SJCRH30 (cell line): Measurements from ENCODE around the gene AGBL3. TPM values are rescaled to one million over a fixed set of nuclear protein-coding genes. Genes with fewer than 3 reads are reported as not detected.
A peak's percentile ranks its signal among the peaks of the same experiment; 100 is the strongest.
"Not testable (repeated sequence)": the region's sequence is repeated elsewhere in the genome, so short reads cannot be mapped to it uniquely, and the experiment has no call there.

Source experiments
- DNase-seq, 2 experiments: peaks; one replicate each; pipeline ENCODE4 v3.0.0-alpha.2; 2015 to 2020
- H3K27ac ChIP-seq: fragments of 250-450 bp; sonication (Bioruptor Pico); 2 replicates; pipeline ENCODE4 v1.5.1; 2020; ENCODE audit warnings: mild to moderate bottlenecking, moderate library complexity
- H3K27me3 ChIP-seq: fragments of 250-450 bp; sonication (Bioruptor Pico); 2 replicates; pipeline ENCODE4 v1.5.1; 2020; ENCODE audit warnings: mild to moderate bottlenecking, moderate library complexity
- H3K36me3 ChIP-seq: fragments of 250-450 bp; sonication (Bioruptor Pico); 2 replicates; pipeline ENCODE4 v1.5.1; 2020; ENCODE audit warnings: mild to moderate bottlenecking, moderate library complexity
- H3K4me1 ChIP-seq: fragments of 250-450 bp; sonication (Bioruptor Pico); 2 replicates; pipeline ENCODE4 v1.5.1; 2020; ENCODE audit warnings: mild to moderate bottlenecking, moderate library complexity
- H3K4me3 ChIP-seq: fragments of 250-450 bp; sonication (Bioruptor Pico); 2 replicates; pipeline ENCODE4 v1.5.1; 2020; ENCODE audit warnings: mild to moderate bottlenecking, moderate library complexity
- H3K9me3 ChIP-seq: fragments of 250-450 bp; sonication (Bioruptor Pico); replicated peaks from 2 replicates; pipeline ENCODE4 v1.5.1; 2020; ENCODE audit warnings: mild to moderate bottlenecking, moderate library complexity
- total RNA-seq: library from RNA; depleted of rRNA; stranded (reverse); fragments of >200 nt; shearing (Covaris generic); gene quantifications from 2 replicates; pipeline ENCODE4 v1.2.3, GENCODE V29; 2014

The AGBL3 gene
- total RNA-seq, 1 experiment from 2014 or later: 2.5 TPM

DNA sequence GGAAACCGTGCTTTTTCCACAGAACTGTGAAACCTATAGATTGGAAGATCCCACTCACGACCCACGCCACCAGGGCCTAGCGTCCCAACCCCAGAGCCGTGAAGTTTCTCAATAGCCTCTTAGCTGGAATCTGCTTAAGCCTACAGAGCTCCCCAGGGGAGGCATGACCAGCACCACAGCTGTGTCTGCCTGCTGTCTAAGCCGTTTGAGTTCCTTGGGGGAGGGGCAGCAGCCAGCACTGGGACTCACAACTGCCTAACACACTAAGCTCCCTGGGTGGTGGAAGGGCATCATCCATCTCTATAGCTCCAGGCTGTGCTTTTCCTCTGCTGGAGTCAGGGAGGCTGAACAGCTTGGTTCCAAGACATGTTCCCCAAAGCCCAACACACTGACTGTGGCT, 135.6 kb downstream of the AGBL3 start:
- Histone ChIP-seq H3K4me3 (no peak overlapping the region), H3K4me1 (no peaks in the 10 kb centered on the region), H3K36me3 (no peaks in the 10 kb centered on the region), H3K27me3 (no peaks in the 10 kb centered on the region), H3K9me3 (no peaks in the 10 kb centered on the region), H3K27ac (no peak overlapping the region)
- peak; percentile 66 to 71 for DNase-seq

DNA sequence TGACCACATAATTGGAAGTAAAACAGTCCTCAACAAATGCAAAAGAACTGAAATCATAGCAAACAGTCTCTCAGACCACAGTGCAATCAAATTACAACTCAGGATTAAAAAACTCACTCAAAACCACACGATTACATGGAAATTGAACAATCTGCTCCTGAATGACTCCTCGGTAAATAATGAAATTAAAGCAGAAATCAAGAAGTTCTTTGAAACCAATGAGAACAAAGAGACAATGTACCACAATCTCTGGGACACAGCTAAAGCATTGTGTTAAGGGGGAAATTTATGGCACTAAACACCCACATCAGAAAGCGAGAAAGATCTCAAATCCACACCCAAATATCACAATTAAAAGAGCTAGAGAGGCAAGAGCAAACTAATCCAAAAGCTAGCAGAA, 138.3 kb downstream of the AGBL3 start:
- H3K36me3 ChIP-seq, H3K4me1 ChIP-seq, H3K27ac ChIP-seq, H3K27me3 ChIP-seq, DNase-seq, H3K4me3 ChIP-seq, H3K9me3 ChIP-seq: not testable (repeated sequence)

DNA sequence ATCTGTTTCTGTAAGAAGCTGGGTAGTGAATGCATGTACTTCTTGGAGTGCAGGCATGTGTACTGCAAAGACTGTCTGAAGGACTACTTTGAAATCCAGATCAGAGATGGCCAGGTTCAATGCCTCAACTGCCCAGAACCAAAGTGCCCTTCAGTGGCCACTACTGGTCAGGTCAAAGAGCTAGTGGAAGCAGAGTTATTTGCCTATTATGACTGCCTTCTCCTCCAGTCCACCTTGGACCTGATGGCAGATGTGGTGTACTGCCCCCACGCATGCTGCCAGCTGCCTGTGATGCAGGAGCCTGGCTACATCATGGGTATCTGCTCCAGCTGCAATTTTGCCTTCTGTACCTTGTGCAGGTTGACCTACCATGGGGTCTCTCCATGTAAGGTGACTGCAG, 142.6 kb downstream of the AGBL3 start:
- H3K36me3 ChIP-seq: no peaks in the 10 kb centered on the region
- no peaks in the 10 kb centered on the region; the same call in 1 of the 2 replicates for H3K27me3 ChIP-seq
- no peaks in the 10 kb centered on the region; the same call in 1 of the 2 replicates for H3K9me3 ChIP-seq
- no peak overlapping the region for H3K4me3 ChIP-seq
- no peak overlapping the region for H3K27ac ChIP-seq
- no peak for DNase-seq
- no peaks in the 10 kb centered on the region for H3K4me1 ChIP-seq

DNA sequence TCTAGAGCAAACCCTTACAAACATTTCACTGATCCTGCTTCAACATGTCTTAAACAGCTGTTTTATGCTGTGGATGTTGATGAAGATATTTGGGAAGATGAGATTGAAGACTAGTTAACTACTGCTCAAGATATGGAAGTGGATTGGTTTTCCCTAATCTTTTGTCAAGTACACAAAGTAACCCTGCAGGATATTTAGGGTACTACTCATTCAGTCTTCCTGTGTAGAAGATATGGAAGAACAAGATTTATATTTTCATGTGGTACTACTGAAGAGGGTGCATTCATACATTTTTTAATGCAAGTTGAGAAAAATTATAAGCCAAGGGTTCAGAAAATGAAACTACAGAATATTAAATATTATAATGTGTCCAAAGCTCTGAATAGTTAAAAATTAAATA, 143.3 kb downstream of the AGBL3 start:
- Histone ChIP-seq H3K27me3 (no peaks in the 10 kb centered on the region; the same call in 1 of the 2 replicates), H3K27ac (no peak overlapping the region), H3K4me1 (no peaks in the 10 kb centered on the region), H3K4me3 (no peak overlapping the region), H3K36me3 (no peaks in the 10 kb centered on the region), H3K9me3 (no peaks in the 10 kb centered on the region; the same call in 1 of the 2 replicates)
- DNase-seq: no peak

DNA sequence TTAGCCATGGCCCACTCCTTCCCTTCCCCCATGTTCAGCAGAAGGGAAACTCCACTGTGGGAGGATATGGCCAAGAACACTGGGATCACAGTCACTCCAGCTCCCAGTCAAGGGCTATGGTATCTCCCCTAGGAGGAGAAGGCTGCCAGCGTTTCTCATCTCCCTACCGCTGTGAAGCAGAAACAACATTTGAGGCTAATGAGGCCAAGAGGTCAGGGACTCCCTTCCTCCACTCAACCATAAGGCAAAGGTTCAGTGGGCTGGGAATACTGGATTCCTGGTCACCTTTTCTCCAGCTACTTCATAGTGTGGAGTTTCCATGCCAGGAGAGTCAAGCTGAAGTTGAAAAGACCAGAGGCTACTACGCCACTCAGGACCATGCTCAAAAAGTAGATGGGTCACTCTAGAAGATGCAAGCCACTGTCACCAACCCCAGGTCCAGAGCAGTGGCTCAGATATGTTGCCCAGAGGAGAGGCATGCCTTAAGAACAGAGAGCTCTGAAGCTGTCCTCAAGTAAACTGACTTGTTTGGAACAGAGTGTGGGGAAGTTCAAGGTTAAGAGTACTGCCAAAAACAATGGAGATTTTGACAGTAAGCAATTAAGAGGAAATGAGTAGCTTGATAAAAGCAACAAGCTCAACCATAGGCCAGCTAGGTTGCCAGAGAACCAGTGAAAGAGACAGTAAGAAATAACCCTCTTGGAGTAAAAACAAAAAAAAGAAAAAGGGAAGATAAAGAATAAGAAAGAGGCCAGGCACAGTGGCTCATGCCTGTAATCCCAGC, 157.8 kb downstream of the AGBL3 start:
- no peaks in the 10 kb centered on the region for H3K9me3 ChIP-seq
- no peaks in the 10 kb centered on the region for H3K36me3 ChIP-seq
- H3K4me3 ChIP-seq: no peak overlapping the region
- H3K27me3 ChIP-seq: no peaks in the 10 kb centered on the region
- H3K4me1 ChIP-seq: no peaks in the 10 kb centered on the region
- DNase-seq: no peak
- no peak overlapping the region for H3K27ac ChIP-seq

DNA sequence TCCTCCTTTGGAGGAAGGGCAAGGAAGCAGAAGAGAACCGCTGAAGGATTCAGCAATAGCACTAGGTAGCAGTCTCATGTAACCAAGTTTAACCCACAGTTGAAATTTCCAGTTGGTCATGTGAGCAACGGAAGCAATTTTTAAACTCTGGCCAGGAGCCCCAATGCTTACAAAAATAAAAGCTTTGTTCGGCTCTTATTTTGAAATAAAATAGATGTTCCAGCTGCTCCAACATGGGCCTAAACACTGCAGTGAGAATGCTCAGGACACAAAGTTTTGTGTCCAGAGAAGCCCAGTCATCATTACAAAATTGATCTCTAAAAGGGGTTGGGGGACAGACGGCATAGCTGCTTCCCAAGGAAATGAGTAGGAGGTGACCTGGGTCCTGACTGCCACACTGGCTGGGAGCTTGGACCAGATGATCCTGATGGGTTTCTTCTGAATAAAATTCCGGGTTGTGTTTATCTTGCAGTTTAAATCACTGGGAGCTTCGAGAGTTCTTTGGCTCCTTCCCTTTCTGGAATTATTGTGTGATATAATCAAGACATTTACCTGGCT, 161.1 kb downstream of the AGBL3 start:
- Histone ChIP-seq H3K4me3 (peak overlapping the region; percentile 23), H3K27ac (no peak overlapping the region), H3K36me3 (no peaks in the 10 kb centered on the region), H3K4me1 (no peaks in the 10 kb centered on the region), H3K27me3 (no peaks in the 10 kb centered on the region), H3K9me3 (no peaks in the 10 kb centered on the region)
- DNase-seq: no peak

DNA sequence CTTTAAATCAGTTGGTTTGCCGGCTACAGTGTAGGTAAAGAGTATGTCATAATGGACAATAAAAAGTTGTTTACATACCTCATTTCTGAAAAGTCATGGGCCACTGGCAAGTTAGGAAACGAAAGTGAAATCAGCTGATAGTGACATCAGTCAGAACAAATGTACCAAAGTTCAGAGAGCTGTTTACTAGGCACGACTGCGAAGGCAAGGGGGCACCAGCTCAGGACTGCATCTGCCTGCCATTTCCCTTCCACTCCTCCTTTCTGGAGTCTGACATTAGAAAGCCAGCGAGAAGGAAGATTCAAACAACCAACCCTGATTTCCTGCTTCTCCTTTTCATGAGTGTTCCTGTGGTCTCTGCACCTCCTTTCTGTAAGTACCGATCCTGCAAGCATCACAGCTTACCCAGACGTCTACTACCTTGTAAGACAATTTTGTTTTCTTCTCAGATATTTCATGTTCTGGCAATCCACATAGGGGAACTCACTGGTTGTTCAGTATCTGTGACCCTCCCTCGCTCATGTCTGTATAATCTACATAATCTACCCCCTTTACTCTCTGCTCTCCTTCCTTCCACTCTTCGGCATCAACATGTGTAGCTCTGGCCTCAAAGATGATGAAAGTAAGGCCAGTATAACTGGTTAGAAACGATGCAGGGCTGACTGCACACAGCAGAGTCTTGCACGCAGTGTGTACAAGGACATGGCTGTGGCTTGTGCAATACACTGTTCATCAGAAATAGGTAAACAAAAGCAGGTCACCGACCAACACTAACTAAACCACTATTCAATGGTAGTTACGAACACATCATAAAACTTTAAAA, 161.8 kb downstream of the AGBL3 start, which contains the start of gene TMEM140:
TSS of gene TMEM140 (plus strand) at position 174 of the 823 bp plus-strand sequence. CDS start 16,370 bp downstream, outside the sequence.
- Histone ChIP-seq H3K4me3 (peak within 1 kb of the TSS; percentile 23), H3K4me1 (no peaks in the 10 kb centered on the region), H3K9me3 (no peaks in the 10 kb centered on the region), H3K36me3 (no peaks in the 10 kb centered on the region), H3K27me3 (no peaks in the 10 kb centered on the region), H3K27ac (no peak within 1 kb of the TSS)
- no peak for DNase-seq

DNA sequence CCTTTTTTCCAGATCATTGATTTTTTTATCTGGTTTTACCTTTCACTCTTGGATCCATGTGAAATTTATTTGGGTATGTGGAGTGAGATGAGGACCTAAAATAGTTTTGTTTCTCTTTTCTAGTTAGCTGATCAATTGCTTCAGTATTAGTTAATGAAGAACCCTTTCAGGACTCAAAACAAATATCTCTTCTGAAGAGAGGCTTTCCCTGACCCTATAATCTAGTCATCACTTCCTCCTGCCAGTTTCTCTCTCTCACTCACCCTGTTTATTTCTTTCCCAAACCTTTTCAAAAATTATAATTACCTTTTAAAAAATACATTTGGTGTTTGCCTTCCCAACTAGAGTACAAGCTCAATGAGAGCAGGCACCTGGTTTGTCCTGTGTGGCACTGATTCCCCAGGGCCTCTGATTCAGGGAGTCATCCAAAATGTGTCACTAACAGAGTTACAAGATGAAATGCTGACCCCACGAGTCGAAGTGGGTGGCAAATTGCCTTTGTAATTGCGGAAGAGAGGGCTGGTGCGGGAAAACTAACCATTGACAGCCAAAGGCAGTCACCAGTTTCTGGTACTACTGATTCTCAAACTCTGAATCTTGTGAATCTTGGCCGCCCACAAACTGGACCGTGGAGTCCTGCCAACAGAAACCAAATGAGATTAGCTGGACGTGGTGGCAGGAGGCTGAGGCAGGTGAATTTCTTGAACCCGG, 163.9 kb downstream of the AGBL3 start:
- DNase-seq: no peak
- no peaks in the 10 kb centered on the region for H3K36me3 ChIP-seq

DNA sequence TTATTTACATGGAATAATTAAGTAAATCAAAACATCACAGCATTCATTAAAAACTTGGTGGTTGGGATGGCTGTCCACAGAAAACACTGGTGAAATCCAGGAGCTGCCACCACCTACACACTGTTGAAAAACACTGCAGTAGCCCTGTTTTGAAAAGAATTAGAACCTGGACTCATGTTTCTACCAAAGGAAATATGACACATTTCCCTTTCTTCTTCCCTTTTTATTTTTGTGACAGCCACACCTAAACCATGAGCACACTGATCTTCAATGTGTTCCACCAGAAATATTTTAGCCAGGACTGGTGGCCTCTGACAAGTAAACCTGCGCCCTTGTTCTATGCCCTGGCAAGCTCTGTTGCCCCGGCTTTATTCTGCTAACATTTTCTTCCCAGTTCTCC, 164.8 kb downstream of the AGBL3 start:
- H3K27ac ChIP-seq: no peak overlapping the region
- H3K4me3 ChIP-seq: no peak overlapping the region
- H3K4me1 ChIP-seq: no peaks in the 10 kb centered on the region
- no peak for DNase-seq
- H3K36me3 ChIP-seq: no peaks in the 10 kb centered on the region
- no peaks in the 10 kb centered on the region for H3K27me3 ChIP-seq
- peaks cover 7% of the 10 kb centered on the region for H3K9me3 ChIP-seq

More for the DNA sequence above, 163.9 kb downstream of the AGBL3 start:
- H3K27ac ChIP-seq: no peak overlapping the region
- H3K9me3 ChIP-seq: peaks cover 4% of the 10 kb centered on the region; the same call in 1 of the 2 replicates
- H3K27me3 ChIP-seq: no peaks in the 10 kb centered on the region
- no peaks in the 10 kb centered on the region for H3K4me1 ChIP-seq
- no peak overlapping the region for H3K4me3 ChIP-seq

DNA sequence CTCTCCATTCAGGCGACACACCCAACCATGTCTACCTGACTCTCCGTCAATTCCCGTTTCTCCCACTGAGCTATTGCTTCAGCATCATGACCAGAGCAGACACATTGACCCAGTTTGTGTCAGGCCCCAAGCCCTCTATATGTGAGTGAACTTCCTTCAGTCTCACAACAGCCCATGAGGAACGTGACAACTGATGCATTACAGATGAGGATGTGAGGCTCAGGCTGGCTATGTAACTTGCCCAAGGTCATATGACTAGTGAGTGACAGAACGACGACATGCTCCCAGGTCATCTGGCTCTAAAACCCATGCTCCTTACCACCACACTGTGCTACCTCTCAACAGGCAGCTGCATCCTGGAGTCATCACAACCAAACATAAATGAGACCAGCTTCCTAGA, 165.2 kb downstream of the AGBL3 start:
- Histone ChIP-seq H3K27me3 (no peaks in the 10 kb centered on the region), H3K36me3 (no peaks in the 10 kb centered on the region), H3K4me1 (no peaks in the 10 kb centered on the region), H3K9me3 (peaks cover 11% of the 10 kb centered on the region), H3K27ac (no peak overlapping the region), H3K4me3 (no peak overlapping the region)
- DNase-seq: no peak

DNA sequence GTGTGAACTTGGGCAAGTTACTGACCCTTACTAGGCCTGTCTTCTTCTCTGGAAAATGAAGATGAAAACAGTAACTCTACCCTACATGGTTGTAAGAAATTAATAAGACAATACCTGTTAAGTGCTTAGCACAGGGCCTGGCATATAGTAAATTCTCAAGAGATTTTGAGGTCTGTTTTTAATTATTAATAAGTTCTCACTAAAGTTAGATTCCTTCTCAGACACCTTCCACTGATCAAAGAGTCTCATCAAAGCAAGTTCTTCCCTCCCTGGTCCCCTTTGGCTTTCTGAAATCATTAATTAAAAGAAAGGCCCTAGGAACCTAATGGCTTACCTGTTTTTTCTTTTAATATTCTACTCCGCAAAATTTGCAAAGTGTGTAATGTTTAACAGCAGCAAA, 166.1 kb downstream of the AGBL3 start:
- no peak for DNase-seq
- Histone ChIP-seq H3K27me3 (no peaks in the 10 kb centered on the region), H3K9me3 (peaks cover 11% of the 10 kb centered on the region), H3K27ac (no peak overlapping the region), H3K4me3 (no peak overlapping the region), H3K36me3 (no peaks in the 10 kb centered on the region), H3K4me1 (no peaks in the 10 kb centered on the region)

DNA sequence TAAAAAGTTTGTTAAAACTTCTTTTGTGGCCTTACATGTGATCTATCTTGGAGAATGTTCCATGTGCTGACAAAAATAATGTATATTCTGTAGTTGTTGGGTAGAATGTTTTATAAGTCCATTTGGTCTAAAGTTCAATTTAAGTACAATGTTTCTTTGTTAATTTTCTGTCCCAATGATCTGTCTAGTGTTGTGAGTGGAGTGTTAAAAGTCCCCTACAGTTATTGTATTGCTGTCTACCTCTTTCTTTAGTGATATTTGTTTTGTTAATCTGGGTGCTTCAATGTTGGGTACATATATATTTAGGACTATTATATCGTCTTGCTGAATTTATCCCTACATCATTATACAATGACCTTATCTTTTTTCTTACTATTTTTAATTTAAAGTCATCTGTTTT, 168.4 kb downstream of the AGBL3 start:
- Histone ChIP-seq H3K4me1 (no peaks in the 10 kb centered on the region; the same call in 1 of the 2 replicates), H3K9me3 (peaks cover 11% of the 10 kb centered on the region), H3K36me3 (no peaks in the 10 kb centered on the region), H3K27me3 (no peaks in the 10 kb centered on the region), H3K4me3 (no peak overlapping the region), H3K27ac (no peak overlapping the region)
- no peak for DNase-seq

DNA sequence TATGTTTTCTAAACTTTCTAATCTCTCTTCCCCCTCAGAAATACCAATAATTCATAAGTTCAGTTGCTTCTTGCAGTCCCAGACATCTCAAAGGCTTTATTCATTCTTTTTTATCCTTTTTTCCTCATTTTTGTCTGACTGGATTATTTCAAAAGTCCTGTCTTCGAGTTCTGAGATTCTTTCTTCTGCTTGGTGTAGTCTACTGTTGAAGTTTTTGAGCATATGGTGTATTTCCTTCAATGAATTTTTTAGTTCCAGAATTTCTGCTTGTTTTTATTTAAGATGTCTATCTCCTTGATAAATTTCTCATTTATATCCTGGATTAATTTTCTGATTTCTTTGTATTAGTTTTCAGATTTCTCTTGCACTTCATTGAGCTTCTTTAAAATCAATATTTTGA, 170.0 kb downstream of the AGBL3 start:
- Histone ChIP-seq H3K9me3 (peaks cover 11% of the 10 kb centered on the region), H3K4me1 (peaks cover 11% of the 10 kb centered on the region), H3K36me3 (no peaks in the 10 kb centered on the region), H3K27ac (no peak overlapping the region), H3K4me3 (no peak overlapping the region), H3K27me3 (no peaks in the 10 kb centered on the region)
- no peak for DNase-seq

DNA sequence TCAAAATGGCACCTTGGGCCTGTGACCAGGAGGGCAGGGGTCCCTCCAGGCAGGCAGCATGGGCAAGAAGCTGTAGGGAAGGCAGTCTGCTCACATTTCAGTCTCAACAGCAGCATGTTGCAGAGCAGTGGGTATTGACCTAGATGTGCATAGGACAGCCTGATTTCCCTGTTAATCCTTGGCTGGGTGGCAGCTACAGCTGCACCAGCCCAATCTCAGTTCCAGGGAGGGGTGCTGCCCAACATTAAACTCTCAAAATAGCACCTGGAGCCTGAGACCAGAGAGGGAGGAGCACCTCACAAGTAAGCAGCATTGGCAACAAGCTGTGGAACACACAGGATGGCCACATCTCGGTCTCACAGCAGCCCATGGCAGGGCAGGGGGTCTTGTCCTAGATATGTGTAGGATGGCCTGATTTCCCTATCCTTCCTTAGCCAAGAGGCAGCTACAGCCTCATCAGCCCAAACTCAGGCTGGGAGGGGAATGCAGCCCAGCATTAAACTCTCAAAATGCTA, 171.9 kb downstream of the AGBL3 start:
- Histone ChIP-seq H3K27me3 (no peaks in the 10 kb centered on the region), H3K27ac (no peak overlapping the region), H3K36me3 (no peaks in the 10 kb centered on the region), H3K4me3 (no peak overlapping the region), H3K9me3 (peaks cover 11% of the 10 kb centered on the region), H3K4me1 (peaks cover 11% of the 10 kb centered on the region)
- no peak for DNase-seq
